ENCODE results near the gene ARHGAP44.

Gene ARHGAP44

GRCh38 chr17:12979826-12980500, 190.7 kb downstream of the ARHGAP44 start:
- TF ChIP-seq, protein P1, sequence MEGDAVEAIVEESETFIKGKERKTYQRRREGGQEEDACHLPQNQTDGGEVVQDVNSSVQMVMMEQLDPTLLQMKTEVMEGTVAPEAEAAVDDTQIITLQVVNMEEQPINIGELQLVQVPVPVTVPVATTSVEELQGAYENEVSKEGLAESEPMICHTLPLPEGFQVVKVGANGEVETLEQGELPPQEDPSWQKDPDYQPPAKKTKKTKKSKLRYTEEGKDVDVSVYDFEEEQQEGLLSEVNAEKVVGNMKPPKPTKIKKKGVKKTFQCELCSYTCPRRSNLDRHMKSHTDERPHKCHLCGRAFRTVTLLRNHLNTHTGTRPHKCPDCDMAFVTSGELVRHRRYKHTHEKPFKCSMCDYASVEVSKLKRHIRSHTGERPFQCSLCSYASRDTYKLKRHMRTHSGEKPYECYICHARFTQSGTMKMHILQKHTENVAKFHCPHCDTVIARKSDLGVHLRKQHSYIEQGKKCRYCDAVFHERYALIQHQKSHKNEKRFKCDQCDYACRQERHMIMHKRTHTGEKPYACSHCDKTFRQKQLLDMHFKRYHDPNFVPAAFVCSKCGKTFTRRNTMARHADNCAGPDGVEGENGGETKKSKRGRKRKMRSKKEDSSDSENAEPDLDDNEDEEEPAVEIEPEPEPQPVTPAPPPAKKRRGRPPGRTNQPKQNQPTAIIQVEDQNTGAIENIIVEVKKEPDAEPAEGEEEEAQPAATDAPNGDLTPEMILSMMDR (conservative IDR thresholded peaks at IDR 0.05; ENCODE audit: low read depth) = no peak
- CTCF ChIA-PET = interaction anchor here (0.9 kb wide), 1 partner anchor 24 kb away, joined by 3 read pairs; no protein-coding TSS in a partner anchor
- POLR2A ChIA-PET (ENCODE audit: low non-redundant PET) = no interaction called here

DNA sequence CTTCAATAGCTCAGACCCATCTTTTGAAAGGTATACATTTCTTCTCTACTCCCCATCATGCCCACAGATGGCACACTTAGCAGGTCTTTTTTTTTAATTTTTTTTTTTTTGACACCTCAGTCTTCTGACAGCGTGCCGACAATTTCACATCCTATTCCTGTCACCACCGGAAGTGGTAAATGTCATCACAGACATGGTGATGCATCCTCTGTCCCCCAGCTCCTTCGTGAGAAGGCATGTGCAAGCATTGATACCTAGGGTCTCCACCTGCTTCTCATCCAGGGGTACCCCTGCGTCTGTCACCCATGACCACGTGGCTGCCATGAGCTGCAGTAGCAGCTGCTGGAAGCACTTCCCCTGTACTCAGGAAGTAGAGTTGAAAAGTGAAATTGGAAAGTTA, 192.9 kb downstream of the ARHGAP44 start:
- ChIA-PET CTCF (no interaction called here), POLR2A (ENCODE audit: low non-redundant PET) (no interaction called here)
- H3K27ac ChIP-seq = no peak overlapping the region
- TF ChIP-seq, protein P1 (conservative IDR thresholded peaks at IDR 0.05; ENCODE audit: low read depth) = no peak
- no peak for DNase-seq (ENCODE audit: low spot score)

More at GRCh38 chr17:12979826-12980500, 190.7 kb downstream of the ARHGAP44 start:
- no peak for DNase-seq (ENCODE audit: low spot score)
- H3K27ac ChIP-seq = no peak overlapping the region

DNA sequence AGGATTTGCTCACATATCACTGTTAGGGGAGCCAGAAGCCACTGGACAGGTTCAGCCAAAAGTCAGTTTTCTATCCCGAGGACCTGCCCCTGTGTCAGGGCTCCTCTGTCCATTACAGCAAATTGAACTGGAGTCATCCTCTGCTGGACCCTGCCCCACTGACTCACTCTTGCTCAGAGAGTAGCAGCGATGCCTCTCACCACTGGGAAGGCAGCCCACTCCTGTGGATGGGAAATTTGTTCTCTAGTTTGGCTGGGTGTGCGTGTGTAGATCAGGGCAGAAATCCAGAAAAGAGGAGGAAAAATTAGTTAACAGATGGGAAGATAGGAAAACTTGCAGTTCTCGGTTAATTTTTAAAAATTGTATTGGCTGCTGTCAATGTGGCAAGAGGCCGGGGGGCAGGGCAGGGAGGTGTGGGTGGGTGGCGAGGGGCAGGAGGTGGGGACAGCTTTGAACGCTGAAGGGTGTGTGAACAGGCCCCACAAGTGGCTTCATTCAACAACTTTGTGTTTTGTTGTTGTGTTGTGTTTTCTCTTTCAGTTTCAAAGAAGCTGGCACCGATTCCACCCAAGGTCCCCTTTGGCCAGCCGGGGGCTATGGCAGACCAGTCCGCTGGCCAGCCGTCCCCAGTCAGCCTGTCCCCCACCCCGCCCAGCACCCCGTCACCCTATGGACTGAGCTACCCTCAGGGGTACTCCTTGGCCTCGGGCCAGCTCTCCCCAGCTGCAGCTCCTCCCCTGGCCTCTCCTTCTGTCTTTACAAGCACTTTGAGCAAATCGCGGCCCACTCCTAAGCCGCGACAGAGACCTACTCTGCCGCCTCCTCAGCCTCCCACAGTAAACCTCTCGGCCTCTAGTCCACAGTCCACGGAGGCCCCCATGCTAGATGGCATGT, 194.9 kb downstream of the ARHGAP44 start:
- no peak for DNase-seq (ENCODE audit: low spot score)
- TF ChIP-seq, protein P1 (conservative IDR thresholded peaks at IDR 0.05; ENCODE audit: low read depth) = no peak
- no peak overlapping the region for H3K27ac ChIP-seq
- ChIA-PET POLR2A (ENCODE audit: low non-redundant PET) (no interaction called here), CTCF (no interaction called here)

- DNase-seq (ENCODE audit: low spot score) = no peak
- TF ChIP-seq, protein P1 (conservative IDR thresholded peaks at IDR 0.05; ENCODE audit: low read depth) = no peak
- no peak overlapping the region for H3K27ac ChIP-seq
- ChIA-PET CTCF (no interaction called here), POLR2A (ENCODE audit: low non-redundant PET) (interaction anchor here (0.7 kb wide), 1 partner anchor 10 kb away, joined by 3 read pairs; no protein-coding TSS in a partner anchor)
Observed at GRCh38 chr17:12985431-12986293, 196.4 kb downstream of the ARHGAP44 start.

- ChIA-PET CTCF (interaction anchor here (1.0 kb wide), 1 partner anchor 16 kb away, joined by 3 read pairs; no protein-coding TSS in a partner anchor), POLR2A (ENCODE audit: low non-redundant PET) (interaction anchor here (0.5 kb wide), 1 partner anchor 31 kb away, joined by 3 read pairs; the partner anchor contains the start of gene ELAC2)
- no peak for DNase-seq (ENCODE audit: low spot score)
- H3K27ac ChIP-seq = no peak overlapping the region
- TF ChIP-seq, protein P1 (conservative IDR thresholded peaks at IDR 0.05; ENCODE audit: low read depth) = no peak
Observed at GRCh38 chr17:12987120-12987519, 197.8 kb downstream of the ARHGAP44 start.

Measured in RWPE1 (cell line).